Measurements from ENCODE around the gene PLXDC2. TPM values are rescaled to one million over a fixed set of nuclear protein-coding genes. Genes with fewer than 3 reads are reported as not detected.

PLXDC2 gene
- total RNA-seq, 4 donors from 2014 or later = 21.2 to 43.2 (median 32.7) TPM

- H3K4me1 ChIP-seq = peaks cover 0 to 17% (median 0%) of the 10 kb centered on the region in 4 donors
- TF ChIP-seq POLR2A (IDR thresholded peaks at IDR 0.05) (no peak), CTCF (IDR thresholded peaks at IDR 0.05) (no peak)
- no peak overlapping the region for H3K27ac ChIP-seq
- no peaks in the 10 kb centered on the region for H3K27me3 ChIP-seq
- no peak for DNase-seq
- no peak overlapping the region for H3K4me3 ChIP-seq
- H3K9me3 ChIP-seq = no peaks in the 10 kb centered on the region
- no peaks in the 10 kb centered on the region for H3K36me3 ChIP-seq
Observed at GRCh38 chr10:19935176-19935575, 118.9 kb downstream of the PLXDC2 start.

- no peaks in the 10 kb centered on the region for H3K27me3 ChIP-seq
- H3K36me3 ChIP-seq = no peaks in the 10 kb centered on the region
- peaks cover 0 to 9% (median 0%) of the 10 kb centered on the region in 4 donors for H3K4me1 ChIP-seq
- H3K27ac ChIP-seq = no peak overlapping the region
- no peak for DNase-seq
- no peaks in the 10 kb centered on the region for H3K9me3 ChIP-seq
- no peak overlapping the region for H3K4me3 ChIP-seq
- no peak for TF ChIP-seq CTCF (IDR thresholded peaks at IDR 0.05)
- TF ChIP-seq POLR2A (IDR thresholded peaks at IDR 0.05) = no peak
Observed at GRCh38 chr10:19936289-19936688, 120.1 kb downstream of the PLXDC2 start.

- H3K36me3 ChIP-seq = no peaks in the 10 kb centered on the region
- H3K27ac ChIP-seq = no peak overlapping the region
- no peaks in the 10 kb centered on the region for H3K27me3 ChIP-seq
- H3K4me3 ChIP-seq = no peak overlapping the region
- H3K9me3 ChIP-seq = no peaks in the 10 kb centered on the region
- TF ChIP-seq CTCF (IDR thresholded peaks at IDR 0.05) (no peak), POLR2A (IDR thresholded peaks at IDR 0.05) (no peak)
- no peaks in the 10 kb centered on the region for H3K4me1 ChIP-seq
- no peak for DNase-seq
Observed at GRCh38 chr10:19937989-19938388, 121.8 kb downstream of the PLXDC2 start.

- Histone ChIP-seq H3K27me3 (no peaks in the 10 kb centered on the region), H3K9me3 (no peaks in the 10 kb centered on the region), H3K4me3 (no peak overlapping the region), H3K4me1 (no peaks in the 10 kb centered on the region), H3K36me3 (no peaks in the 10 kb centered on the region), H3K27ac (no peak overlapping the region)
- TF ChIP-seq POLR2A (IDR thresholded peaks at IDR 0.05) = no peak
- TF ChIP-seq CTCF (IDR thresholded peaks at IDR 0.05) = no peak
- DNase-seq = no peak
Observed at GRCh38 chr10:19941206-19941880, 125.1 kb downstream of the PLXDC2 start.

- Histone ChIP-seq H3K4me3 (no peak overlapping the region), H3K36me3 (no peaks in the 10 kb centered on the region), H3K27ac (no peak overlapping the region), H3K4me1 (no peaks in the 10 kb centered on the region), H3K27me3 (no peaks in the 10 kb centered on the region), H3K9me3 (no peaks in the 10 kb centered on the region)
- DNase-seq = no peak
- TF ChIP-seq POLR2A (IDR thresholded peaks at IDR 0.05) (no peak), CTCF (IDR thresholded peaks at IDR 0.05) (no peak)
Observed at GRCh38 chr10:19944911-19945663, 128.9 kb downstream of the PLXDC2 start.

Measured in Peyer's patch (tissue), 4 donors.